Uterus (tissue), 2 donors: ENCODE data around the gene DDR2.

Experiments used
- POLR2A ChIP-seq, 2 donors: fragments of 450-650 bp; IDR thresholded peaks; one replicate each; pipeline ENCODE4 v1.6.1; 2016; ENCODE audit warnings: antibody characterized with exemption in 2 of 2, mild to moderate bottlenecking in 1 of 2, moderate library complexity in 1 of 2
- TF ChIP-seq, protein P1 (sequence below), 4 experiments: fragments of 200-600 bp in 2 of 4; fragments of 450-650 bp in 2 of 4; sonication (generic) in 2 of 4; IDR thresholded peaks; one replicate each; pipeline ENCODE4 v1.5.1; 2016 to 2019; ENCODE audit warnings: antibody characterized with exemption in 4 of 4, mild to moderate bottlenecking in 2 of 4, moderate library complexity in 1 of 4

DNA sequence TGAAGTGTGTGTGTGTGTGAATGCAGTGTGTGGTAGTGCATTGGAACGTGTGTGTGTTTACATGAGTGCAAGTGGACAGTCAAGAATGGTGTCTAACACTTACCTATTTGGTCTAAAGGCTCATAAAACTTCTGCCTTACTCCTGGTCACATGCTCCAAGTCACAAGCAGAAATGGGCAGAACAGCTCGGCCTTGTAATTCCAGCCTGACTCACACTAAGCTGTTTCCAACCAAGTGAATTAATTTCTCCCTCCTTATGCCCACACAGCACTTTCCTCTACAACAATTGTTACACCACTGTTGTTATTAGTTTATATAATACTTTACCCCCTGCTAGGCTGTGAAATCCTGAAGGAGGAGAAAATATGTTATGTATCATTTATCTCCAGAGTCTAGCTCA, 43.8 kb downstream of the DDR2 start:
- TF ChIP-seq, protein P1, sequence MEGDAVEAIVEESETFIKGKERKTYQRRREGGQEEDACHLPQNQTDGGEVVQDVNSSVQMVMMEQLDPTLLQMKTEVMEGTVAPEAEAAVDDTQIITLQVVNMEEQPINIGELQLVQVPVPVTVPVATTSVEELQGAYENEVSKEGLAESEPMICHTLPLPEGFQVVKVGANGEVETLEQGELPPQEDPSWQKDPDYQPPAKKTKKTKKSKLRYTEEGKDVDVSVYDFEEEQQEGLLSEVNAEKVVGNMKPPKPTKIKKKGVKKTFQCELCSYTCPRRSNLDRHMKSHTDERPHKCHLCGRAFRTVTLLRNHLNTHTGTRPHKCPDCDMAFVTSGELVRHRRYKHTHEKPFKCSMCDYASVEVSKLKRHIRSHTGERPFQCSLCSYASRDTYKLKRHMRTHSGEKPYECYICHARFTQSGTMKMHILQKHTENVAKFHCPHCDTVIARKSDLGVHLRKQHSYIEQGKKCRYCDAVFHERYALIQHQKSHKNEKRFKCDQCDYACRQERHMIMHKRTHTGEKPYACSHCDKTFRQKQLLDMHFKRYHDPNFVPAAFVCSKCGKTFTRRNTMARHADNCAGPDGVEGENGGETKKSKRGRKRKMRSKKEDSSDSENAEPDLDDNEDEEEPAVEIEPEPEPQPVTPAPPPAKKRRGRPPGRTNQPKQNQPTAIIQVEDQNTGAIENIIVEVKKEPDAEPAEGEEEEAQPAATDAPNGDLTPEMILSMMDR (IDR thresholded peaks at IDR 0.05) = no peak
- no peak for TF ChIP-seq POLR2A (IDR thresholded peaks at IDR 0.05)
